RWPE1 (cell line): ENCODE data around the gene LARP4B.
"Not testable (repeated sequence)": the region's sequence is repeated elsewhere in the genome, so short reads cannot be mapped to it uniquely, and the experiment has no call there.

Experiments
- CTCF ChIA-PET: fragments of 350-600 bp; sonication (Branson Sonifier 250); formaldehyde crosslinking; extraction: SDS; loops from one replicate; lab custom pipeline; 2021; lab: Yijun Ruan, JAX
- POLR2A ChIA-PET: fragments of 400-600 bp; formaldehyde crosslinking; extraction: SDS; loops from one replicate; lab custom pipeline; 2020; ENCODE audit warnings: antibody characterized with exemption; ENCODE audit not compliant: low non-redundant PET; lab: Yijun Ruan, JAX
- DNase-seq: peaks from one replicate; pipeline ENCODE4 v3.0.0; 2012; ENCODE audit warnings: low spot score
- H3K27ac ChIP-seq: fragments of 450-650 bp; 2 replicates; pipeline ENCODE4 v1.5.1; 2017
- TF ChIP-seq, protein P1 (sequence below): fragments of 450-650 bp; conservative IDR thresholded peaks from 2 replicates; pipeline ENCODE4 v1.5.1; 2017; ENCODE audit warnings: low read depth, mild to moderate bottlenecking

LARP4B gene

DNA sequence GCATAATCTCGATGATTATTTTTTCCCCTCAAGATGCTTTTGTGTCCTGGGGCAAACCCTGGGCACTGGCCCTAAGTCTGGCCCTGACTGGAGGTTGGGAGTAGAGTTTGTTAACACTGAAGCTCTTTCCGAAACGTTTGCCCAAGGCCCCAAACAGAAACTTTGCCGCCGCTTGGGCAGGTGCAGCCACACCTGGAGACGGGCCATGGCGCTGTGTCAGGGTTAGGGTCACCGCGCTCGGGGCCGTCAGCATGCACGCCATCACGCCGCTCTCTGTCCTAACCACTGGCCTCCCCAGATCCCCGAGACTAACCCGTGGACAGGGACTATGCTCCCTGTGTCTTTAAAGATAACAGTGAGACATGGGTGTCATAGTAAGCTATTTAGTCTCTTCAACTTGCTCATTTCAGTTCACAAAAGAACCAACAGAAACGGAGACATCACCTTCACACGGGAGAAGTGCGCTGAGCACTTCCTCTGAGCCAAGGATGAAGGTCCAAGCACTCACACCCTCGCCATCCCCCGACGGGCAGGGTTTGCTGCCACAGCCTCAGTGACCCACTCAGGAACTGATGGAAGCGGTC lies 156.8 kb downstream of the LARP4B start:
- ChIA-PET CTCF (no interaction called here), POLR2A (no interaction called here)
- H3K27ac ChIP-seq: no peak overlapping the region
- no peak for DNase-seq
- TF ChIP-seq, protein P1, sequence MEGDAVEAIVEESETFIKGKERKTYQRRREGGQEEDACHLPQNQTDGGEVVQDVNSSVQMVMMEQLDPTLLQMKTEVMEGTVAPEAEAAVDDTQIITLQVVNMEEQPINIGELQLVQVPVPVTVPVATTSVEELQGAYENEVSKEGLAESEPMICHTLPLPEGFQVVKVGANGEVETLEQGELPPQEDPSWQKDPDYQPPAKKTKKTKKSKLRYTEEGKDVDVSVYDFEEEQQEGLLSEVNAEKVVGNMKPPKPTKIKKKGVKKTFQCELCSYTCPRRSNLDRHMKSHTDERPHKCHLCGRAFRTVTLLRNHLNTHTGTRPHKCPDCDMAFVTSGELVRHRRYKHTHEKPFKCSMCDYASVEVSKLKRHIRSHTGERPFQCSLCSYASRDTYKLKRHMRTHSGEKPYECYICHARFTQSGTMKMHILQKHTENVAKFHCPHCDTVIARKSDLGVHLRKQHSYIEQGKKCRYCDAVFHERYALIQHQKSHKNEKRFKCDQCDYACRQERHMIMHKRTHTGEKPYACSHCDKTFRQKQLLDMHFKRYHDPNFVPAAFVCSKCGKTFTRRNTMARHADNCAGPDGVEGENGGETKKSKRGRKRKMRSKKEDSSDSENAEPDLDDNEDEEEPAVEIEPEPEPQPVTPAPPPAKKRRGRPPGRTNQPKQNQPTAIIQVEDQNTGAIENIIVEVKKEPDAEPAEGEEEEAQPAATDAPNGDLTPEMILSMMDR: no peak

- H3K27ac ChIP-seq: no peak overlapping the region
- no peak for DNase-seq
- ChIA-PET CTCF (no interaction called here), POLR2A (no interaction called here)
- TF ChIP-seq, protein P1: no peak
These were observed 157.3 kb downstream of the LARP4B start for GRCh38 chr10:774223-774622.

DNA sequence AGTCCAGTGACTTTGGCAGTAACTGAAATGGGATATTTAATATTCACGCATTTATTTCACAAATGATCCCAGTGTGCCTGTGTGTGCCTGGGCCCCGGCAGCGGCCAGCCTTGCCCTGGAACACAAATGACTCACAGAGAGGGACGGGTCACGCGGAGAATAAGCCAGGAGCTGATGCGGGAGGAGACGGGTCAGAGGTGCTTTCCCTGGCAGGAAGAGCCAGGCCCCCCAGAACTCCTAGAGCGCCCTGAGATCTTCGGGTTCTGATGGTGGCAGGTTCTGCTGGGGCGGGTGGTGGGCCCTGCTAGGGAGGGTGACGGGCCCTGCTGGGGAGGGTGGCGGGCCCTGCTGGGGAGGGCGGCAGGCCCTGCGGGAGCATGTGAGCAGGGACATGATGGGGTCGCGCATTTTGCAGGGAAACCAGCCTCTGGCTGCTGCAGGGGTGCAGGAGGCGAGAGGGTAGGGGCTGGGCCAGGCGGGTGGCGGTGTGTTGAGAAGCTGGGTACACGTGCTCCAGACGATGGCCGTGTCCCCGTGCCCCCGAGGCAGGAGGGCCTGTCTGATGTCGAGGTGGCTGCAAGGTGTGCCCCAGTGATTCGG lies 157.8 kb downstream of the LARP4B start:
- DNase-seq: no peak
- CTCF ChIA-PET: no interaction called here
- POLR2A ChIA-PET: no interaction called here
- no peak overlapping the region for H3K27ac ChIP-seq
- TF ChIP-seq, protein P1: no peak

- ChIA-PET POLR2A (no interaction called here), CTCF (no interaction called here)
- TF ChIP-seq, protein P1: no peak
- H3K27ac ChIP-seq: no peak overlapping the region
- no peak for DNase-seq
These were observed 159.3 kb downstream of the LARP4B start for GRCh38 chr10:772227-772637.

GRCh38 chr10:771647-772046 lies 159.9 kb downstream of the LARP4B start:
- TF ChIP-seq, protein P1: no peak
- no peak overlapping the region for H3K27ac ChIP-seq
- POLR2A ChIA-PET: no interaction called here
- CTCF ChIA-PET: no interaction called here
- DNase-seq: no peak

GRCh38 chr10:770975-771374 lies 160.5 kb downstream of the LARP4B start:
- no peak for DNase-seq
- ChIA-PET CTCF (no interaction called here), POLR2A (no interaction called here)
- no peak overlapping the region for H3K27ac ChIP-seq
- TF ChIP-seq, protein P1: no peak

DNA sequence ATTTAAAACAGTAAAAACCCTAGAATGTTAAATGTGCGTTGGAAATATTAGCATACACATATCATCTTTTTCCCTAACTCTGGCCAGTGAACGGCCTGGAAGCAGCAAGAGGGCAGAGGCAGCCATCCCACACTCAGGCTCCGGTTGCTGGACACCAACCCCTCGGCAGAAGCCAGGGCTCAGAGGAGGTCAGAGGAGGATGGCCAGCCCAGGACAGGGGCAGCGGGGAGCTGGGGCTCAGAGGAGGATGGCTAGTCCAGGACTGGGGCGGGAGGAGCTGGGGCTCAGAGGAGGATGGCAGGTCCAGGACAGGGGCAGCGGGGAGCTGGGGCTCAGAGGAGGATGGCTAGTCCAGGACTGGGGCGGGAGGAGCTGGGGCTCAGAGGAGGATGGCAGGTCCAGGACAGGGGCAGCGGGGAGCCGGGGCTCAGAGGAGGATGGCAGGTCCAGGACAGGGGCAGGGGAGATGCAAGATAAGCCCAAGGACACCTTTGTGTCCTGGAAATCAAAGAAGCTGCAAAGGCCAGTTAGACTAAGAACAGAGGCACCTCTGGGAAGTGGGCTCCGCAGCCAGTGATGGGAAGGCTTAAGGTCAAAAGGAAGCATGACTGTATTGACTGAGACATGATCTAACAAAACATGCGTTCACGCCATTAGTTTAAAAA lies 161.3 kb downstream of the LARP4B start:
- POLR2A ChIA-PET, DNase-seq, H3K27ac ChIP-seq, CTCF ChIA-PET: not testable (repeated sequence)
